ENCODE data around the gene DPH1. TPM values are rescaled to one million over a fixed set of nuclear protein-coding genes. Genes with fewer than 3 reads are reported as not detected.

The DPH1 gene
- total and polyA plus RNA-seq, 4 donors, result 9.8 to 24.6 (median 19.4) TPM

DNA sequence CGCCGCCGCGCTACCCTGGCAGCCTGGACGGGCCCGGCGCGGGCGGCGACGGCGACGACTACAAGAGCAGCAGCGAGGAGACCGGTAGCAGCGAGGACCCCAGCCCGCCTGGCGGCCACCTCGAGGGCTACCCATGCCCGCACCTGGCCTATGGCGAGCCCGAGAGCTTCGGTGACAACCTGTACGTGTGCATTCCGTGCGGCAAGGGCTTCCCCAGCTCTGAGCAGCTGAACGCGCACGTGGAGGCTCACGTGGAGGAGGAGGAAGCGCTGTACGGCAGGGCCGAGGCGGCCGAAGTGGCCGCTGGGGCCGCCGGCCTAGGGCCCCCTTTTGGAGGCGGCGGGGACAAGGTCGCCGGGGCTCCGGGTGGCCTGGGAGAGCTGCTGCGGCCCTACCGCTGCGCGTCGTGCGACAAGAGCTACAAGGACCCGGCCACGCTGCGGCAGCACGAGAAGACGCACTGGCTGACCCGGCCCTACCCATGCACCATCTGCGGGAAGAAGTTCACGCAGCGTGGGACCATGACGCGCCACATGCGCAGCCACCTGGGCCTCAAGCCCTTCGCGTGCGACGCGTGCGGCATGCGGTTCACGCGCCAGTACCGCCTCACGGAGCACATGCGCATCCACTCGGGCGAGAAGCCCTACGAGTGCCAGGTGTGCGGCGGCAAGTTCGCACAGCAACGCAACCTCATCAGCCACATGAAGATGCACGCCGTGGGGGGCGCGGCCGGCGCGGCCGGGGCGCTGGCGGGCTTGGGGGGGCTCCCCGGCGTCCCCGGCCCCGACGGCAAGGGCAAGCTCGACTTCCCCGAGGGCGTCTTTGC lies 28.0 kb downstream of the DPH1 start:
- peak overlapping the region in 1 of 3 donors; percentile 64 for H3K4me3 ChIP-seq (ENCODE audit: low read depth in 1 of 3, low read length in 3 of 3)
- H3K4me1 ChIP-seq (ENCODE audit: control insufficient read depth in 4 of 4, insufficient read depth in 4 of 4, low read length in 3 of 4), result peaks cover 10 to 39% (median 27%) of the 10 kb centered on the region in 4 donors
- no peak overlapping the region for H3K9ac ChIP-seq (ENCODE audit: low read depth in 1 of 2, low read length in 2 of 2)
- H3K36me3 ChIP-seq (ENCODE audit: control insufficient read depth in 4 of 4, insufficient read depth in 3 of 4, low read depth in 1 of 4, low read length in 3 of 4), result peaks cover 0 to 3% (median 2%) of the 10 kb centered on the region in 4 donors
- H3K27me3 ChIP-seq (ENCODE audit: control insufficient read depth in 4 of 4, insufficient read depth in 4 of 4, low read length in 3 of 4), result no peaks in the 10 kb centered on the region
- DNase-seq (ENCODE audit: low spot score), result no peak
- TF ChIP-seq RAD21 (IDR thresholded peaks at IDR 0.05), result no peak
- H3K9me3 ChIP-seq (ENCODE audit: control insufficient read depth in 4 of 4, low read length in 3 of 4), result no peaks in the 10 kb centered on the region
- H3K27ac ChIP-seq (ENCODE audit: low read depth in 1 of 2, low read length in 2 of 2), result peak overlapping the region in 1 of 2 donors; percentile 54
- 37% methylated on average over 98 of the region's 98 CpGs for WGBS

DNA sequence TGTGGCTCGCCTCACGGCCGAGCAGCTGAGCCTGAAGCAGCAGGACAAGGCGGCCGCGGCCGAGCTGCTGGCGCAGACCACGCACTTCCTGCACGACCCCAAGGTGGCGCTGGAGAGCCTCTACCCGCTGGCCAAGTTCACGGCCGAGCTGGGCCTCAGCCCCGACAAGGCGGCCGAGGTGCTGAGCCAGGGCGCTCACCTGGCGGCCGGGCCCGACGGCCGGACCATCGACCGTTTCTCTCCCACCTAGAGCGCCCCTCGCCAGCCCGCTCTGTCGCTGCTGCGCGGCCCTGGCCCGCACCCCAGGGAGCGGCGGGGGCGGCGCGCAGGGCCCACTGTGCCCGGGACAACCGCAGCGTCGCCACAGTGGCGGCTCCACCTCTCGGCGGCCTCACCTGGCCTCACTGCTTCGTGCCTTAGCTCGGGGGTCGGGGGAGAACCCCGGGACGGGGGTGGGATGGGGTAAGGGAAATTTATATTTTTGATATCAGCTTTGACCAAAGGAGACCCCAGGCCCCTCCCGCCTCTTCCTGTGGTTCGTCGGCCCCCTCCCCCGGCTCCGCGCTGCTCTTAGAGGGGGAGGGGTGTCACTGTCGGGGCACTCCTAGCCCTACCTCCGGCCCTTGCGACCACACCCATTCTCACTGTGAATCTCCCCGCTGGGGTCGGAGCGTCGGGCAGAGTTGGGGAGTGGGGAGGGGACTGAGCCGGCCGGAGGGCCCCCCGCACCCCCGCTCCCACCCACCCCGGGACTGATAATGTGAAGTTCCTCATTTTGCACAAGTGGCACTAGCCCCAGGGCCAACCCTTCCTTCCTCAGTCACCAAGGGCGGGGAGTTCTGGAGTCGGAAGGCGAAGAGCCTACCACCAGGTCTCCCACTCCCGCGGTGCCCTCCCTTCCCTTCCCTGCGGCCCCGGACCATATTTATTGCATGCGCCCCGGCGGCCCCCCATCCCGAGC lies 28.9 kb downstream of the DPH1 start:
- H3K4me3 ChIP-seq (ENCODE audit: low read depth in 1 of 3, low read length in 3 of 3), result peak overlapping the region in 1 of 3 donors; percentile 24
- peak; percentile 86 for DNase-seq (ENCODE audit: low spot score)
- no peaks in the 10 kb centered on the region for H3K27me3 ChIP-seq (ENCODE audit: control insufficient read depth in 4 of 4, insufficient read depth in 4 of 4, low read length in 3 of 4)
- peaks cover 0 to 3% (median 2%) of the 10 kb centered on the region in 4 donors for H3K36me3 ChIP-seq (ENCODE audit: control insufficient read depth in 4 of 4, insufficient read depth in 3 of 4, low read depth in 1 of 4, low read length in 3 of 4)
- H3K27ac ChIP-seq (ENCODE audit: low read depth in 1 of 2, low read length in 2 of 2), result peak overlapping the region in 1 of 2 donors; percentile 54
- H3K9ac ChIP-seq (ENCODE audit: low read depth in 1 of 2, low read length in 2 of 2), result no peak overlapping the region
- H3K4me1 ChIP-seq (ENCODE audit: control insufficient read depth in 4 of 4, insufficient read depth in 4 of 4, low read length in 3 of 4), result peaks cover 10 to 38% (median 24%) of the 10 kb centered on the region in 4 donors
- whole genome bisulfite sequencing, result 18% methylated on average over 78 of the region's 78 CpGs
- TF ChIP-seq JUND (IDR thresholded peaks at IDR 0.05) (no peak), CTCF (IDR thresholded peaks at IDR 0.05; ENCODE audit: low read depth, low read length, missing input control) (peak; percentile 78), RAD21 (IDR thresholded peaks at IDR 0.05) (peak; percentile 63 to 78), FOXA2 (IDR thresholded peaks at IDR 0.05) (no peak)
- no peaks in the 10 kb centered on the region for H3K9me3 ChIP-seq (ENCODE audit: control insufficient read depth in 4 of 4, low read length in 3 of 4)

GRCh38 chr17:2059547-2060384 lies 29.8 kb downstream of the DPH1 start:
- Histone ChIP-seq H3K4me1 (ENCODE audit: control insufficient read depth in 4 of 4, insufficient read depth in 4 of 4, low read length in 3 of 4) (peaks cover 10 to 43% (median 28%) of the 10 kb centered on the region in 4 donors), H3K27me3 (ENCODE audit: control insufficient read depth in 4 of 4, insufficient read depth in 4 of 4, low read length in 3 of 4) (no peaks in the 10 kb centered on the region), H3K27ac (ENCODE audit: low read depth in 1 of 2, low read length in 2 of 2) (peak overlapping the region; percentile 37 to 44), H3K9me3 (ENCODE audit: control insufficient read depth in 4 of 4, low read length in 3 of 4) (no peaks in the 10 kb centered on the region), H3K9ac (ENCODE audit: low read depth in 1 of 2, low read length in 2 of 2) (no peak overlapping the region), H3K4me3 (ENCODE audit: low read depth in 1 of 3, low read length in 3 of 3) (no peak overlapping the region), H3K36me3 (ENCODE audit: control insufficient read depth in 4 of 4, insufficient read depth in 3 of 4, low read depth in 1 of 4, low read length in 3 of 4) (peaks cover 0 to 7% (median 3%) of the 10 kb centered on the region in 4 donors)
- DNase-seq (ENCODE audit: low spot score), result no peak
- 77% methylated on average over 21 of the region's 21 CpGs for WGBS
- TF ChIP-seq, protein P1, sequence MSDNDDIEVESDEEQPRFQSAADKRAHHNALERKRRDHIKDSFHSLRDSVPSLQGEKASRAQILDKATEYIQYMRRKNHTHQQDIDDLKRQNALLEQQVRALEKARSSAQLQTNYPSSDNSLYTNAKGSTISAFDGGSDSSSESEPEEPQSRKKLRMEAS (IDR thresholded peaks at IDR 0.05), result no peak
- no peak for TF ChIP-seq REST (IDR thresholded peaks at IDR 0.05)
- TF ChIP-seq TAF1 (conservative IDR thresholded peaks at IDR 0.05), result no peak
- TF ChIP-seq EGR1 (IDR thresholded peaks at IDR 0.05; ENCODE audit: low read depth in 2 of 2), result no peak
- TF ChIP-seq RXRA (IDR thresholded peaks at IDR 0.05), result no peak
- TF ChIP-seq JUND (IDR thresholded peaks at IDR 0.05), result no peak
- TF ChIP-seq HNF4A (conservative IDR thresholded peaks at IDR 0.05), result no peak

All from liver (tissue), 9 donors.